ENCODE measurements around the gene DNAI1. TPM values are rescaled to one million over a fixed set of nuclear protein-coding genes. Genes with fewer than 3 reads are reported as not detected.

DNAI1 gene
- total RNA-seq, 1 donor from 2014 or later, result not detected

DNA sequence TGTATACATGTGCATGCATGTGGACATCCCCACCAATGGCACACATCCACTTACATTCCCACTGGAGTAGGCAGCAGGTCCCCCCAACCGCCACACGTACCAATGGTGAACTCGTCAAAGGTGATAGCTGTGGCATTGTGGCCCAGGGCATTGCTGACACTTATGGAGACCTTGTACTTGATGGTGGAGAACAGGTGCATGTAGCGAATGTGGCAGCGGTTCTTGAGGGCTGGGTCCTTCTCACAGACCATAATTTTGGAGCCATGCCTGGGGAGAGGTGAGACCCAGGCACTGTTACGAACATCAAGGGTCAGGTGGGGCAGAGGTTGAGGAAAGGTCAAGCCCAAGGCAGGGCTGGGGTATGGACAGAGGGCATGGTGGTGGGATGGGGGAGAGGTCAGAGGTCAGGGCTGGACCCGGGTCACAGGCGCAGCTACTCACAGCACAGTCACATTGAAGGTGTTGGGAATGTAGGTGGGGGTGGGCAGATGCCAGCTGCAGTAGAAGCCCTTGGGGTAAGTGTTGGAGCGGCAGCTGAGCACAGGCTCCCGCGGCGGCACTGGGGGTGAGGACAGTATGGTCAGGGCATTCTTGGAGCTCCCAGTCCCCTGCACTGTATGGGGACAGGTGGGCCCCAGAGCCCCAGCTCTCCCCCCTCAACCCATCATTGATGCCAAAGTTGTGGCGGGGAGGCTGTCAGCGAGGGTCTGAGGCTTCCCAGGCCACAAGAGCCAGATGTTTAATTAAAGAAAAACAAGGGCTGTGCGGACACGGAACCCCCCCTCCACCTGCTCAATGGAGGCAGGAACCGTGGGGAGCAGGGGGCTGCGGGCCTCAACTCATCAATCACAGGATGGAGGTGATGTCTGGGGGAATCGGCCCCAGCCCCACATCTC, 99.1 kb downstream of the DNAI1 start:
- no peak for DNase-seq (ENCODE audit: low spot score)

DNA sequence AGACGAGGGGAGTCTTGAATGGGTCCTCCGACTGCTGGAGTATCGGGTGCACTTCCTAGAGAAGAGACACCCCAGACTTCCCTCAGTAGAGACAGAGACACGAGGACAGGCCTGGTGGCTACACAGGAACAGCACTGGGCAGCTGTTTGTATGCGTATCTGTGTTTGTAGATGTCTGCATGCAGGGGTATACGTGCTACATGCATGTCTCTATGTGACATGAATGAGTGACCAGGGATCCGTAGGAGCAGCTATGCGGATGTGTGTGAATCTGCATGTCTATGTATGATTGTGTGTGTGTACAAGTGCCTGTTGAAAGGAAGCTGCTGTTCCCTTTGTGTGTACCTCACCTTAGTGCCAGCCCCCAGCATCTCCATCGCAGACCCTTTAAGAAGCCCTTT, 99.8 kb downstream of the DNAI1 start:
- DNase-seq (ENCODE audit: low spot score), result no peak

DNA sequence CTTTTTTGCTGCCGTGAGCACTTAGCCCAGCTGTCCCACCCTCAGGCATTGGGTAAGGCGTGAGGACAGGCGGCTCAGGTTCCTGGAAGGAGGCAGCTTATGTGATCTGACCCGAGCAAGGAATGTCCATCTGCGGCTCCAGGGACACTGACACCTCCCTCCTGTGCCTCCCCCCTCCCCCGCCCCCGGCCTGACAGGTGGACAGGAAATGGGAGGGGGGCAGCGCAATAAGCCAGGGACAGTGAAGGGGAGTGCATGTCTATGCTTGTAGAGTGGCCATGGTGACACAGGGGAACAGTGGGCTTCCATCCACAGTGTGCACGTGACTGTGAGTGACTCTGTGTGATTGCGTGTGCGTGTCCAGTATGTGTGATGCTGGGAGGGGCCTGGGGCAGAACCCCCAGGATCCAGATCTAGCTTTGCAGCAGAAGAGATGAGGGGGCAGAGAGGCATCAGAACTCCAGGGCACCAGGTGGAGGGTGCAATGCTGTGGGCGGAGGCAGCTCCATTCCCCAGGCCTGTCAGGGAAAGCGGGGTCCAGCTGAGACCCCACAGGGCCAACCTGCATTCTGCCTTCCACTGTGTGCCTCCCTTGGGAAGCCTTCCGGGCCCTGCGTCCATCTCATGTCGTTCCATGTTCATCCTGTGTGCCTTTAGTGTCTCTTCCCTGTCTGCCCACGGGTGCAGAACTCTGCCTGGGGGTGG, 100.5 kb downstream of the DNAI1 start:
- no peak for DNase-seq (ENCODE audit: low spot score)

GRCh38 chr9:34559624-34560455, 101.2 kb downstream of the DNAI1 start:
- DNase-seq (ENCODE audit: low spot score), result no peak

DNA sequence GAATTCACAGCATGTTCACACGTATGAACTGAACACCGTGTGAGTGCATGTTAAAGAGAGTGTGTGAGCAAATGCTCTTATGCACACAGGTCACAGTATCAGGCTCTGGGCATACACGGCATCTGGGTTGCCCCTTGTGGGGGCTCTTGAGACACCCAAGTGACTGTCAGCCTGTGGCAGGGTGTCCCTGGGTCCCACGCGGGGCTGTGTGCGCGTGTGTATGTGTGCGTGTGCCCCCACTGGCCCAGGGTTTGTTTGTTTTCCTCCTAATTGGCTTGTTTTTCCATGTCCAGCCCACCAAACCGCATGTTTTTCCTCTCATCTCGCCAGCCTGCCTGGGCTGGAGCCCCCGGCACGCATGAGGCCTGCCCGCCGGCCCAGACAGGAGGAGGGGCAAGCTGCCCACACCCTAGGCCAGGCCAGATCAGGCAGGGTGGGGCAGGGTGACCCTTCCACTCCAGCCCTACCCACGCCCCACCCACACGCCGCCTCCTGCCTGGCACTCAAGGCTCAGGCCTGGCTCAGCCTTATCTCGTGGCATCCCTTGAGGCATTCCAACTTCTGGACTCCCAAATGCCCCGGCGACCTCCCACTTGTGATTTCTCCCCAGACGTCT, 102.1 kb downstream of the DNAI1 start:
- no peak for DNase-seq (ENCODE audit: low spot score)

DNA sequence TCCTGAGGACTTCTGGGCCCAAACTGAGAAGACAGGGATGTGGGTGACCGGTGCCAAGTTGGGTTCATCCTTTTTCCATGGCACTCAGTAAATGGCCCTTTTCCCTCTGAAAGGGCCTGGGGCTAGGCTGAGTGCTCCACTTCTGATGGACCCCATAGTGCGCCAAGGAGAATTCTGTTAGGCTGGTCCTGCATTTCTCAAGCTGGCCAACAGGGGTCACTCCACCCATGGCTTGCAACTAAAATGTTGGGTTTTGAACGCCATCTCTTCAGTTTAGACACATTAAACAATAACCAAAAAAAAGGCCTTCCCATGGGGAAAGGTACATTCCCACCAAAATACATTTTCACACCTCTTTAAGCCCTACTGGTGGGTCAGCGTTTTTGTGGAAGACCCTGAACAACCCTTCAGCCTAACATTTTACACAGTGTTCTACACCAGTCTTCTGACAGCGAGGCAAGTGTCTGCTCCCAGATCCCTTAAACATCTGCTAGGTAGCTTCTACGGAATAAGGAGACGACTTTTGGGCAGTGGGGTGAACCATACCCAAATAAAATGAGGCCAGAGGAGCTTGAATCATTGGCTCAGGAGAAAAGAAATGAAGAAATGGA, 103.6 kb downstream of the DNAI1 start:
- DNase-seq (ENCODE audit: low spot score), result no peak

DNA sequence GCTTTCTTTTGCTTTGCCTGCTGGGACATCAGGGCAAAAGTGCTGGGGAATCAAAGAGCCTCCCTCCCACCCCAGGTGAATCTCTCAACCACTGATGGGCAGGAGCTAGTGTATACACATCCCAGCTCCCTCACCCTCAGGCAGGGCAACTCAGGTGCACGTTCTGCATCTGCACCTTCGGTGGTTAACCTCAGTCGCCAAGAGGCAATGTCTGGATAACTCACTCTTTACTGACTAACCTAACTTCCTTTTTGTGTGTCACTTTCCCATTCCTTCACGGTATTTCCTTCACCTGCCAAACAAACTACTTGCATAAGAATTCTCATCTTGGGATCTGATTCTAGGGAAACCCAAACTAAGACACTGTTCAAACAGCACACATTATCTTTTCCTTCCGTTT, 104.7 kb downstream of the DNAI1 start:
- no peak for DNase-seq (ENCODE audit: low spot score)

DNA sequence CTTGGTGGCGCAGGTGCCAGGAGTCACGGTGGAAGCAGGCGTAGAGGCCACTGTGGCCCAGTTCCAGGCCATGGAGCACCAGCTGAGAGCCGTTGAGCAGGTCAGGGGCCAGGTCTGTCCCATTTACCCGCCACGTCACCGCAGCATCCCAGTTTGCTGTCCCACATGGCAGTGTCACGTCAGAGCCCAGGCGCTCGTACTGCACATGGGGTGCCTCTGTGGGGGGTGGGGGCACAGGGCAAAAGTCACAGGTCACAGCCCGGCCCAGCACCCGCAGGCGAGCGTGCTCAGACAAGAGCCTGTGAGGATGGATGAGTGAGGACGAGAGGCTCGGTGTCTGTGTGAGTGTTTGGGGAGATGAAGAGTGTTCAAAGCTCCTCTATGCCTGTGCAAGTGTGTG, 106.0 kb downstream of the DNAI1 start:
- DNase-seq (ENCODE audit: low spot score), result no peak

DNA sequence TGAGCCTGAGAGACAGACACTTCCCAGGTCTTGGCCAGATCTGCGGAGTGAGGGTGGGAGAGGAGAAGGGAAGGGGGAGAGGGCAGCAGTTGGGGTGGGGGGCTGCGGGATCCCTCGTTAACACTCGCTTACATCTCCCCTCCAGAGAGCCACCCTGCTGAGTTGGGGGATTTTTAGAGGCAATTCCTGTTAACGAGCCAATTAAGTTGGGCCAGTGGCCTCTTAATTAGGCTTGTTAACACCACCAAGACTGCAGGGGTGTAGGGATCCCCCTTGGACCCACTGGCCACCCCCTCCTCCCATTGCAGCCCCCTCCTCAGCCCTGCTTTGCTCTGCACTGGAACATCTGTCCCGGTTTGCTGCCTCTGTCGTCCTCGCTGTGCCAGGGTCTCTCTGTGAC, 107.3 kb downstream of the DNAI1 start:
- no peak for DNase-seq (ENCODE audit: low spot score)

- no peak for DNase-seq (ENCODE audit: low spot score)
These were observed 107.7 kb downstream of the DNAI1 start for GRCh38 chr9:34566322-34566721.

DNA sequence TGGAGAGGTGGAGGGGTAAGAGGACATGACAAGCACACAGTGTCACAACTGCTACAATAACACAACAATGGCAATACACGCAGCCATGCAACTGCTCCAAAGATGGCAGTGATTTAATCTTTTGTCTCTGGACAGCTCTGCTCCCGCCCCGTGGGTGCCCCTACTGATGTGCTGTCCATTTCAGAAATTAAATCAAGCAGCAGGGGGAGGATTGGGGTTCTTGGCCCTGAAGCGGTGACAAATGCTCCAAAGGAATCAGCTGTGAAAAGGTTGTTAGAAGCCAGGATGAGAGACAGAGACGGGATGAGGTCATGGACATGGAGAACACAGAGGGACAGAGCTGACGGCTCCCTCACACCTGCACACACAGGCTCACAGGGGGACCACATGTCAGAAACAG, 108.4 kb downstream of the DNAI1 start:
- no peak for DNase-seq (ENCODE audit: low spot score)

- no peak for DNase-seq (ENCODE audit: low spot score)
These were observed 109.5 kb downstream of the DNAI1 start for GRCh38 chr9:34568133-34568532.

DNA sequence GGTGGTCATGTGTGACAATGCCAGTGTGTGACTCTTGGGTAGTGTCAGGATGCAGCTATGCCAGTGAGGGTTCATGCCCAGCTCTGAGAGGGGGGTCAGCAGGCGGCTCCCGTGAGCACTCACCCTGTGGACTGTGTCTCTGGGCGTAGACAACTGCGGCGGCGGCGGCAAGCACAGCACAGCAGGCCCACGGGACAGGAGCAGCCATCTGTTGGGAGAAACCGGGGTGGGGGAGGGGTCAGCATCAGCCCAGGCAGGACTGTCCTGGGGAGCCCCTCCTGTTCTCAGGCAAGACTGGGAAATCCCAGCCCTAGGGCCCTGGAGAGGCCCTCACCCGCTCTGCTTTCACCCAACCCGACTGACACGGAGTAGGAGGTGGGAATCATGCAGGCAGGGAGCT, 110.2 kb downstream of the DNAI1 start:
- no peak for DNase-seq (ENCODE audit: low spot score)

DNA sequence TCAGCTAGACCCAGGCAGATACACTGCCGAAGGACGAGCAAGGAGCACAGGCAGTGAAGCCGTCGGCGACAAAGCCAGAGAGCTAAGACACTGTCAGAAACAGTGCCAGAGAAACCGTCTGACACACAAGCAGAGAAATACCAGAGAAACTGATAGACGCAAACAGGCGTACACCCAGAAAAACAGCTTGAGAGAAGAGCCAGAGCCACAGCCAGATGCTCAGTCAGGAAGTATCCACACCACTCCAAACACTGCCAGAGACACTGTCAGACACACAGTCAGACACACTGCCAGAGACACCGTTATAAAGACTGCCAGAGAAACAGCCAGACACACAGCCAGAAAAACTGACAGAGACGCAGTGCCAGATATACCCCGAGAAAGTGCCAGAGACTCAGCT, 111.8 kb downstream of the DNAI1 start:
- DNase-seq (ENCODE audit: low spot score), result no peak

Other genes with a start within 250 kb of the DNAI1 start
- 0.45 TPM for gene KIF24, start 129.5 kb upstream of the DNAI1 start, total RNA-seq
- gene NUDT2, start 129.2 kb upstream of the DNAI1 start, total RNA-seq, result 17.7 TPM
- 10.1 TPM for gene MYORG, start 81.9 kb upstream of the DNAI1 start, total RNA-seq
- 53.9 TPM for gene FAM219A, start 235 bp upstream of the DNAI1 start, total RNA-seq
- not detected for gene ENHO, start 64.2 kb downstream of the DNAI1 start, total RNA-seq
- 116 TPM for gene CNTFR, start 130.9 kb downstream of the DNAI1 start, total RNA-seq
- 14.8 TPM for gene RPP25L, start 153.3 kb downstream of the DNAI1 start, total RNA-seq
- gene DCTN3, start 161.7 kb downstream of the DNAI1 start, total RNA-seq, result 61.5 TPM
- not detected for gene ARID3C, start 170.3 kb downstream of the DNAI1 start, total RNA-seq
- gene SIGMAR1, start 179.0 kb downstream of the DNAI1 start, total RNA-seq, result 48.3 TPM
- 21.3 TPM for gene GALT, start 187.9 kb downstream of the DNAI1 start, total RNA-seq
- 15.6 TPM for gene IL11RA, start 193.4 kb downstream of the DNAI1 start, total RNA-seq
- not detected for gene CCL27, start 203.9 kb downstream of the DNAI1 start, total RNA-seq
- not detected for gene CCL19, start 232.5 kb downstream of the DNAI1 start, total RNA-seq